DMS53 treated with DMSO at 0.1 percent for 48 hours (cell line): ENCODE data around the gene ARHGEF10L.

Experiments used
- DNase-seq: peaks from one replicate; lab custom pipeline; 2025; ENCODE audit not compliant: unreplicated experiment; lab: John Stamatoyannopoulos, UW

Gene ARHGEF10L

DNA sequence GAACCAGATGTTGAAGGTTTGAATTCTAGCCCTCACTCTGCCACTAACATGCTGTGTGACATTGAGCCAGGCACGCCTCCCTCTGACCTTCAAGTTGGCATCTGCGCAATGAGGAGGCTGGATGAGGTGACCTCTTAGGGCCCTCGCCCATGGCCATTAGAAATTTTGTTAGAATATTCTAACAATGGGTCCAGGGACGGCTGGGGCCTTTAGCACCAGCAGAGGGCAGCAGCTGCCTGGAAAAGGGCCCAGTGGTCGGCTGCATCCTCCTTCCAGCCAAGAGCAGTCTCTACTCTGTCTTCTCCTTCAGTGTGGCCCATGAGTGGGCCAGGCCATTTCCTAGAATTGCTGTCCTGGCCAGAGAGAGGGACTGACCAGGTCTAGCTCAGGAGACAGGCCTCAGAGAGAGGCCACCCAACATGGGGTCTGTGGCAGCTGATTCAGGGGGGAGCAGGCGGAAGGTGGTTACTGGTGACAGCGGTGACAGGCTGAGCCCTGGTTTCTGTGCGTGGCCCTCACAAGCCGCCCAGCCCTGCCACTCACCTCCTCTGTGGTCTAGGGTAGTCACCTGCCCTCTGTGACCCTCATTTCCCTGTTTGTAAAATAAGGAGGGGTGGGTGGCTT is 114.3 kb downstream of the ARHGEF10L start:
- peak; percentile 25 for DNase-seq

DNA sequence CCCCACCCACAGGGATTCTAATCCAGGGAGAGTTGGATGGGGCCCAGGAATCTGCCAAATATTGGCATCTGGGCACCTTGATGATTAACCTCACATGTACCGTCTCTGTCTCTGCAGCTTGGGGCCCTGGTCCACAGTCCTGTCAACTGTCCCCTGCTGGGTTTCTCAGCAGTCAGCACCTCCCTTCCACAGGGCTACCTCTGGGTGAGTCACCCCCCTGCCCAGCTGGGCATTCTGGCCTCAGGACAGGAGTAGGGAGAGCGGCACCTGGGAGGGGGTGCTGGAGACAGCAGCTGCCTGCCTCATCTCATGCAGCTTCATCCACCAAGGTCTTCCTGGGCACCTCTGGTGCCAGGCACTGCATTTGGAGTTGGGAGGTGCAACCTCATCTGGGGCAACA is 115.0 kb downstream of the ARHGEF10L start:
- no peak for DNase-seq

DNA sequence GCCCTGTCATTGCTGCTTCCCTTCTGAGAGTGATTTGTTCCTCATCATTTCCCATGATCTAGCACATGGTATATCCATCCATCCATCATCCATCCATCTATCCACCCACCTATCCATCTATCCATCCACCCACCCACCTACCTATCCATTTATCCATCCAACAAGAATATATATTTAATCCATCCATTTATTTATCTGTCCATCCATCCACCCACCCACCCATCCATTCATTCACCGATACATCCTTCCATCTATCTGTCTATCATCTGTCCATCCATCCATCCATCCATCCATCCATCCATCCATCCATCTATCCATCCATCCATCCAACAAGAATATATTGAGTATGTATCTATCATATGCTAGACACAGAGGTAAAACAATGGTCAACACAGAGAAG is 115.7 kb downstream of the ARHGEF10L start:
- DNase-seq: no peak

DNA sequence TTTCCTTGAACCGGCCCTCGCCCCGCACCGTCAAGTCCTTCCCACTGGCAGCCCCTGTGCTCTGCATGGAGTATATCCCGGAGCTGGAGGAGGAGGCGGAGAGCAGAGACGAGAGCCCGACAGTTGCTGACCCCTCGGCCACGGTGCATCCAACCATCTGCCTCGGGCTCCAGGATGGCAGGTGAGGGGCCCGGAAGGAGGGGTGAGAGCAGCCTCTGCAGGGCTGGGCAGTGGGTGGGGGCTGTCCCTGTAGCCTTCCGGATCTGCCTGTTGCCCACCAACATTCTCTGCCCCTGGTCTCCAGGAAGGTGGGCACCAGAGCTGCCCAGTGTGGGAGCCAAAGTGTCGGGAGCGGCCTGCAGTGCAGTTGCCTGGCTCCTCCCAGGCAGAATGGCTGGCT is 116.4 kb downstream of the ARHGEF10L start:
- no peak for DNase-seq

DNA sequence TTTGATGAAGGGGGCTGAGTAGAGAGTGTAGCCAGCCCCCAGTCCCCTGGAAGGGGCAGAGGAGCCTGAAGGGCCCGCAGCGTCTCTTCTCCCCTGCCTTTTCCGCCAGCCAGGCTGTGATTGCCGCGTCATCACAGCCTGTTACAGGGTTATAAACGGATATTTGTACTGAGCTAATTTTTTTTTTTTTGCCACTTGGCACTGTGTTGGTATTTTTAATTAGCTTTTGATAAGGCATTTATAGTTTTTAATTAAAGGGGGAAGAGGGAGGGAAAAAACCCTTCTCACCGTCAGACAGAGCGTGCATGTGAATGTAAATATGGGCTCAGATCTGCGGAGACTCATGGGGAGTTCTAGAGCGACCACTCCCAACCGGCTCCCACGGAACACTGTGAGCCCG is 117.9 kb downstream of the ARHGEF10L start:
- no peak for DNase-seq

DNA sequence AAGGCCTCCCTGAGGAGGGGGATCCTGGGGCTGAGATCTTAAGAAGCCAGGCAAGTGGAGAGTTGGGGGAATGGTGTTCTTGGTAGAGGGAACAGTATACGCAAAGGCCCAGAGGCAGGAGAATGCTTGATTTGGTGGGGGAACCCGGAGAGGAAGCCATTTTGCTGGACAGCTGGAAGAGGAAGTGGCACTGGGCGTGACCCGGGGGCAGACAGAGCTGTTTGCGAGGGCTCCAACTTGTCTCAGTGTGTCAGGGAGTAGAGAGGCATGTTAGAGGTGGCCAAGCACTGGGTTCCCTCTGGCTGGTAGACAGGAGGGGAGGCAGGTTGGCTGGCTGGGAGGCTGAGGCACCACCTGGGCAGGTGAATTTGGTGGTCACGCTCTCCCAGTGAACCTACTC is 119.3 kb downstream of the ARHGEF10L start:
- DNase-seq: no peak

DNA sequence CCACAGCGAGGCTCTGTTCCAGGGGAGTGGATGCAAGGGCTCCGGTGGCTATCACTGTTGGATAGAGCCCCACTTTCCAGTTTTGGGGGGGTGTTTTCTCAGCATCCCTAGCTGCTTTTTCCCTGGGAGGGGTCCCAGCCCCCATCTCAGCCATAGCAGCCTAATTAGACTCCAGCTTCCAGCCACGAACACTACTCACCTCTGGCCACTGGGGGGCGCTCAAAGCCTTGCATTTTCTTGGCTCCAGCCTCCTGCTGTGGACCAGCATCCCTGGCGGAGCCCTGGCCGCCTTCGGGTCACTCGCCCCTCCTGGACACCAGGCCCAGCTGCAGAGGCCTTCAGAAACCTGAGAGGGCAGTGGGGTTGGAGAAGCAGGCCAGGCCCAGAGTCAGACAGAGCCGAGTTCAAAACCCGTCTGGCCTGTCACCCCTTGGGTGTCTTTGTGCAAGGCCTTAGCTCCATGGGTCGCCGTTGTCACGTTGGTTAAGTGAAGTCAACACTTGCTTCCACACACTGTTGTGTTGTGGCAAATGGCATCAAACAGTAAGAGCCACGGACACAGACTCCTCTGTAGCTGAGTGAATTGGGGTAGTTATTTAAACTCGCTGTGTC is 122.2 kb downstream of the ARHGEF10L start:
- DNase-seq: no peak

DNA sequence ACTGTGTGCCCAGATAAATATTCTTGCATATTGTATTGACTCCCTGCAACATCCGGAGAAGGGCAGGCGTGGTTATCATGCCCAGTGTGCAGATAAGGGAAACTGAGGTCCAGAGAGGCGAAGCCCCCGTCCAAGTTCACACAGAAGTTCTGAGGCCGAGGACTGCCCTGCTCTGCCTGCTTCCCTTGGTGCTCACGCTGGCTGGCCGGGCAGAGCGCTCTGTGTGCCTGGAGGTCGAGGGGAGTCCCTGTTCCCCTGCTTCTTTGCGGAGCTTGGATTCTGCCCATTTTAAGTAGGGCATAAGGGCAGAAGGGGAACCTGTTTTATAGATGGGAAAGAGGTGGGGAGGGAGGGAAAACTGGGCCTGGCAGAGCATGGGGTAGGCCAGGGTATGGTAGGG is 122.8 kb downstream of the ARHGEF10L start:
- no peak for DNase-seq

DNA sequence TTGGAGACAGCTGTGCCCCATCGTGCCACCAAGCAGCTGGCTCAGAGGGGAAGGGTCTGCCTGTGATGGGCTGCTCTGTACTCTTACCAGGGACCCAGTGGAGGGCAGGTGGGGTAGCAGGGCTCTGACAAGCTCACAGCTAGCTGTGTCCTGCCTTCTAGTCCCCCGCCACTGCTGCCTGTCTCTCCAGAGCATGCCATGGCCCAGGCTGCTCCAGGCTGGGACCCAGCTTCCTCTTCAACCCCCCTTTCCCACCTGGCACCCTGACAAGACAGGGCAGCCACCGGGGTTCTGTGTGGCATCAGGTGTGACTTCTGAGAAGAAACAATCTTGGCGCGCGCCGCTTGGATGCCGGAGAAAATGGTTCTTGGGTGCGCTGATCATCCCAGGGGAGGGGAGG is 123.3 kb downstream of the ARHGEF10L start:
- no peak for DNase-seq

DNA sequence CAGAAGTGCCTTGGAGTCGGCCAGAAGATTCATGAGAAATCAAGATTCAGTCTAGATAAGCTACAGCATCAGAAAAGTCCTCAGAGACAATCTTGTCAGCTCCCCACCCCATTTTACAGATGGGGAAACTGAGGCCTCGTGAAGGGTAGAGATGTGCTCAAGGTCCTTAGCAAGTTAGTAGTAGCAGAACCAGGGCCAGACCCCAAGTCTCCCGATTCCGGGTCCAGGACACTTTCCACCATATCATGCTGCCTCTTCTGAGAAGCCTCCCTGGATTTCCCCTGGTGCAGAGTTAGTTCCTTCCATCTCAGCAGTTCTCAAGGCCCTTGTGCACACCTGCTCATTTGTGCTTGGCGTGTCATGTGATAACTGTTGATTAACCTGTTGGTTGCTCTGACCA is 124.1 kb downstream of the ARHGEF10L start:
- DNase-seq: no peak

DNA sequence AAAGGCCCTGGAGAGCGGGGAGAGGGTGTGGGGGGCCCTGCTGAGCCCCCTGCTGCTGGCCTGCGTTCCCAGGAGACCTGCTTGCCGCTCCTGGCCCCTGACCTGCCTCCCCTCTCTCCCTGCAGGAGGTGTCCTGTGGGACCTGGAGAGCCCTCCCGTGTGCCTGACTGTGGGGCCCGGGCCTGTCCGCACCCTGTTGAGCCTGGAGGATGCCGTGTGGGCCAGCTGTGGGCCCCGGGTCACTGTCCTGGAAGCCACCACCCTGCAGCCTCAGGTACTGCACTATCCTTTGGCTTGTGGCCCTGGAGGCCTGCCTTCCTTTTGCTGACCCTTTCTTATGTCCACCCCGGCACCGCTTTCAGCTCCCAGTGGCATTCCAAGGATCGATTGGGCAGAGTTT is 124.8 kb downstream of the ARHGEF10L start:
- no peak for DNase-seq

DNA sequence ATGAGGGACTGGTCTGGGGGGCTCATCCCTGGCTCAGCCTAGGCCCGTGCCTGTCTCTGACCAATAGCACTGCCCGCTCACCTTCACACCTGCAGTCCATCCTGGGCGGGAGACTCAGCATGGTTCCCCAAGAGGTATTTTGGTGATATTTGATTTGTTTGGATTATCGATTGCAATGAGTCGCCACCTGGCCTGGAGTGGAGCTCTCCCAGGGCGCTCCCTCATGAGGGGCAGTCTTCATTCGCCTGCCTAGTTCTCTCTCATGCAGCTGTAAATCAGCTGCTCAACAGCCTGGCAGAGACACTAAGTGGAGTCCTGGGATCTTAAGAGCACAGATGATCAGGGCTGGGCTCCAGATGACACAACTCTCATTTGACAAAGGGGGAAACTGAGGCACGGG is 125.6 kb downstream of the ARHGEF10L start:
- no peak for DNase-seq

DNA sequence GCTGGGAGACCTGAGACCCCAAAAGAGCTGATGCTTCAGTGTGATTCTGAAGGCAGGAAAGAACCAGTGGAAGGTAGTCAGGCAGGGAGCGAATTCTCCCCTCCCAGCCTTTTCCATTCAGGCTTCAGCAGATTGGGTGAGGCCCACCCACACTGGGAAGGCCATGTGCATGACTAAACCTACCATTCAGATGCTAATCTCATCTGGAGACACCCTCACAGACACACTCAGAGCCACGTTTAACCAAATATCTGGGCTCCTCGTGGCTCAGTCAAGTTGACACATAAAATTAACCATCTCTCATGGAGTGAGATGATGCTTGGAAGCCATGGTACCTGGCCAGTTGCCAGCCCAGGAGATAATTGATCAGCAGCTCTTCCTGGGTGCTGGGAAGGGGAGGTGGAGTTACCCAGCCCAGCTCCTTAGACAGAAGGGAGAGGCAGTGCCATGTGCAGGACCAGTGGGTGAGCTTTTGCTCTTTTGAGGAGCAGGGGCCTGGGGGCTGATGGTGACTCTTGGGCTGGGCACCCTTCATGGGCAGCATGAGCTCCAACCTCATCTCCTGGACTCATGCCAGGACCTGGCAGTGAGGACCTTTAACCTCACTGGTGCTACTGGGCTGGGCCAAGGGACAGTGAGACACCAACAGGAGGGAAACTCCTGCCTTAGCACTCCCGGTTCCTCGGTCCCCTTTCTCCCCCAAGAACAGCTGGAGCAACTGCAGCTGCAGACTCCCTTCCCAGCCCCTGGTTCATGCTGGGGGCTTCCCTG is 126.6 kb downstream of the ARHGEF10L start:
- no peak for DNase-seq

DNA sequence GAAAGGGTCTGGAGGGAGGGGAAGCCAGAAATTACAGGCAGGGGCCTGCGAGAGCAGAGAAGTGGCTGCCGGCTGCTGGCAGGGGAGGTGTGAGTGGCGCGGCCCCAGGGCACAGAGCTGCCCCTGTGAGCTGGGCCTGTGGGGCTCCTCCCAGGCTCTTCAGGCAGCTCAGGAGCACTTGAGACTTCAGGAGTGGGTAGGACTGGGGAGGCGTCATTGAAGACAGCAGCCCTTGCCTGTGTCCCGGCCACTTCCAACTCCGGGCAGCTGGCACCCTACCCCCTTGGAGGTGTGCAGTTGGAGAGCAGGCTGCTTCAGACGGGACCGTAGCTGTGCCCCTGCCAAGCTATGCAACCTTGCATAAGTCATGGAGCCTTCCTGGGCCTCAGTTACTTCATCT is 128.1 kb downstream of the ARHGEF10L start:
- no peak for DNase-seq

DNA sequence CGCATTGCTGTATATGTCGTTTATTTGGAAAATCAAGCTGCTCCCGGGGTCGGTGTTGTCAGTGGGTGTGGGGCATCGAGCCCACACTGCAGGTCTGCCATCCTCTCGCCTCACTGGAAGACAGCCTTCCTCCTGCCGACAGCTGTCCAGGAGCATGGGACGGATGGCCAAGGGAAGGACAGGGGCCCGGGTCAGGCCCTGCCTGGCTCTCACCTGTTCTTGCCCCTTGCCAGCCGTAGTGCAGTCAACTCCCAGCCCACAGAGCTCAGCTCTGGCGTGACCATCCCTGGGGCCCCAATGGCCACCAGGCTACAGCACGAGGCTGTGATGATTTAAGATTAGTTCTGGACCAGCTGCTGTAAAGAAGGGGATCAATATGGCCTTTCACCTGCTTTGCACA is 128.7 kb downstream of the ARHGEF10L start:
- DNase-seq: no peak

DNA sequence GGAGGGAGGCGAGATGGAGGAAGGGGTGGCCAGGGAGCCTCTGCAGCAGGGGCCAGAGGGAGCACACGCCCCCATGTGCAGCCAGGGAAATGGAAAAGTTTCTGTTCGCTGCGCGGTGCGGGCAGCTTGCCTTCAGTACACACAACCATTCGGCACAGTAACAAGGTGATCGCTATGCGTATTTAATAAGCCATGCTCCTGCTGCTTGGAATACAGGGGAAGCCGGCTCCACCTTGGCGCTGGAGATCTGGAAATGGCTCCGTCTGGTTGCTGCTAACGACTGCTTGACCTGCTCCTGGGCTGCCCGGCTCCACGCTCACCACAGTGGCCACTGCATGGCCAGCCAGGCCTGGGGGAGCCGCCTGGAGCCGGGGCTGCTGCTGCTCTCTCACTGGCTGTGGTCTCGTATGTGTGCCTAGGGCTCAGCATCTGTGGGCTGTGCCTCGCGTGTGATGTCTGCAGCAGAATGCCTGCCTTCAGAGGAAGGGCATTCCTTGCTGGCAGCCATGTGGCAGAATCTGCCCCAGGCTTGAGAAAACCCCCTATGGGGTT is 129.2 kb downstream of the ARHGEF10L start:
- DNase-seq: no peak

DNA sequence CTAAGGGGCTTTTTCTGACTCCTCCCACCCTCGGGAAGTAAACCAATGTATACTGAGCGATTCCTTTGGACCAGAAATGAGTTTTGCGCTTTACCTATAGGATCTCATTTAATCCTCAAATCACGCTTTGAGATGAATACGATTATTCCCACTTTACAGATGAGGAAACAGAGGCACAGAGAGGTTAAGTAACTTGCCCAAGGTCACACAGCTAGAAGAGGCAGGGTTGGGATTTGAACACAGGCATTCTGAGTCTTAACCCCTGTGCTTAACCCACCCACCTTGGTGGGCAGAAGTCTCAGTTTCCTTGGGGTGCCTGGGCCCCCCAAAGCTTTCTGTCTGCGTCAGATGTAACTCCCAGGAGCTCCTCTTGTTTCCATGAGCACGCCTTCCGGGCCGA is 129.8 kb downstream of the ARHGEF10L start:
- no peak for DNase-seq

DNA sequence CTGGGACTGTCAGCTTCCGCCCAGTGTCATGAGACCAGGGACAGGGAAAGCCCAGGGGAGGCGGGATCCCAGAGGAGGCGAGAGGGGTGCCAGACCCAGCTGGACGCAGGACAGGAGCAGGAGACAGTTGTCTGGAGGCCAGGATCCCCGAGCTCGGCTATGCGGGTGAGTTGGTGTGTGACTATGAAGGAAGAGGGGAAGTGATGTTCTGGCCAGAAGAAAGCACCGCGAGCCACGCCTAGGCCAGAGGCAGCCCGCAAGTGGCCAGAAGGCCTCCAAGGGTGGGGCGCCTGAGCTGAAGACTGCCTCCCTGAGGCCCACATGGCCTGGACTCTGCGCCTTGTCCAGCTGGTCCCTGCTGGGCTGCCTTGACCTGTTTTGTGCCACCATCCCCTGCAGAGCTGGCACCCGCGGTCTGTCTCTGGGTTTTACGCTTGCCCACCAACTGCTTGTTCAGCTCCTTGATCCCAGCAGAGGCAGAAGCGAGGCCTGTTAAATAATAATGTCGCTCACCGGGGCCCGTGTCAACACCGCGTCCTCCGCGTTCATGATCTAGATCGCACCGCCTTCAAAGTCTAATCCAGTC is 130.5 kb downstream of the ARHGEF10L start:
- no peak for DNase-seq

DNA sequence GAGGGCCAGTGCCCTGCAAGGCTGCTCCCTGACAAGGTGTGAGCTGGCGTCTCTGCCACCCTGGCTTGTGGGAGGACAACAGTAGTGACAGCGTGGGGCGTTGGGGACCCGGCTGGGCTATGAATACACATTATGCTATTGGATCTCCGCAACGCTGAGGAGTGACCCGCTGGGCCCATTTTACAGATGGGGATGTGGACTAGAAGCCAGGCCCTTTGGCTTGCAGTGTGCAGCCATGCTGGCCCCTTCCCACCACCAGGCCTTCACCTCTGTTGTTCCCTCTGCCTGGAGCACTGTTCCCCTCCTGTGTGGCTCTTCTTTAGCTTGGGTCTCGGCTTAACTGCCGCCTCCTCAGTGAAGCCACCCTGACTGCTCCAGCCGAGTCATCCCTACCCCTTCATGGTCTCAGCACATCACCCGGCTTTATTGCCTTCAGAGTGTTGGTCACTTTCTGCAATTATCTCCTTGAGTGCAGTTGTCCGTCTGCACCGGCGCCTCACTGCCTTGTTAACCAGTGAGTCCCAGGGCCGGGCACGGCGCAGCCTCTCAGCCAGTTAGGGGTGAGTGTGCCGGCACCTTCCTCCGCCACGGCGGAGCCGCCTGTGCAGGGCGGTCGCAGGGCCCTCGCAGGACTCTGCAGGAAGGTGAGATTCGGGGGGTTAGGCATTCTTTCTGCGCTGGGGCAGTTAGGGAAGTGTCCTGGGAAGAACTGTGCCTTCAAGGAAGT is 131.3 kb downstream of the ARHGEF10L start:
- DNase-seq: no peak

DNA sequence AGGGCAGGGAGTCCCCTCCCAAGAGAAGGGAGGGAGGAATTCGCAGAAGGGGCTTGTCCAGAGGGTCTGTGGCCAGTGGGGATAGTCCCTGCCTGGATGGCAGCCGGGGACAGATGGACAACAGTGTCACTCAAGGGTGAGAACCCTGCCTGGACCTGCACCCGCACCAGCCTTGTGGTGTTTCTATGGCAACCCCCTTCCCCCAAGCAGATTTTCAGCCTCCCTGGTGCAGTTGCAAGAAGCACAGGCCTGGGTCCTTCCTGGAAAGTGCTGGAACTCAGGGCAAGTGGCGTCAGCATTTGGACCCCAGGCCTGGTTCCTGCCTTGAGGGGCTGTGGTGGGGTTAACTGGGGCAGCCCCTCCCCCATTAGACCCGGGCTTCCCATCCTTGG is 131.8 kb downstream of the ARHGEF10L start:
- DNase-seq: no peak

DNA sequence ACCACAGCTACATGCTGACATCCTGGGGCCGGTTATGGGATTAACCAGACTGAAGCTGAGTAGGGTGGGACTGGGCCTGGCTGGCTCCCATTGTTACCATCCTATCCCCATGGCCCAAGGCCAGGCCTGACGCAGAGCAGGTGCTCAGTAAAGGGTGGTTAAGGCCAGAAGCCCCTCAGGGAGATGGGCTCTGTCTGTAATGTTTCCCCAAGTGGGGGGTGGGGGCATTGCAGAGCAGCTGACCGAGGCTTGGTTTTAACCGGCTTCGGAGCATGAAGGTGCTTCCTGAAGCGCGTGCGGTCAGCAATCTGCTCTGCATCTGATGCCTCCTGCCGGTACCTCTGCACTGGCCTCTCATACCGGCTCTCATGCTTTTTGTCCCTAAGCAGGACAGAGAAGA is 132.2 kb downstream of the ARHGEF10L start:
- no peak for DNase-seq
